DMS 273 treated with DMSO at 0.1 percent for 48 hours (cell line): Measurements from ENCODE around the gene PLEKHM1.

ENCODE experiments used
- DNase-seq: peaks from one replicate; lab custom pipeline; 2025; lab: John Stamatoyannopoulos, UW

The PLEKHM1 gene

DNA sequence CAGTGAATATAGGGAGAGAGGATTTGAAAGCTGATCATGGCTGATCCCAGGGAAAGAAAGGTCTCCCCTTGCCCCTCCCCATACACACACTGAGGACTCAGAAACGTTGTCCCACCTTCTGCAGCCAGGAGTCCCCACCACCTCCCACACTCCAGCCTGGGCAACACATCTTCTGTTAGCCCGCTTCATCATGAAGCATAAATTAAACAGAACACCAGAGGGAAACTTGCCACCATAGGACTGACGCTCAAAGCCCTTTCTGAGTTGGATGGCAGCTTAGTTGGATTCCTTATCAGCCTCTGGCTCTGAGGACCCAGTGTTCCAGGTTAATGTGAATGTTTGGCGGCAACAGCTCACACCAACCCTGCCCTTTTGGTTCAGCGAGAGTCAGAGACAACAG lies 91.7 kb downstream of the PLEKHM1 start:
- DNase-seq: no peak

DNA sequence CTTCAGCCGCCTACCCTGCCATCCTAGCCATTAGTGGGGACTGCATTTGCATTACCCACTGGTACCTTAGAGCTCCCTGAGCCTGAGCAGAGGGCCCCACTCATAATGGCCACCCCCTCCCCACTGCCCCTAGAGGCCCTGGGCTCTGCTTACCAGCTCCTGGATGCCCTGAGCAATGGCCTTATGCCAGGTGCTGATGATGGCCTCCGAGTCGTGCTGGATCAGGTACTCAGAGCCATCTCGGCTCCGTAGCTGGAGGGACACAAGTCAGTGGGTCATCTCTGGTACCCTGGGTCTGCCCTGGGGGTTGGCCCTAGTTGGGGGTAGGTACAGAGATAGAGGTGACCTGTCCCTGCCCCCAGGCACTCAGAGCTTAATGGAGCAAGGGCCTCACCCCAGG lies 92.7 kb downstream of the PLEKHM1 start:
- DNase-seq: no peak

DNA sequence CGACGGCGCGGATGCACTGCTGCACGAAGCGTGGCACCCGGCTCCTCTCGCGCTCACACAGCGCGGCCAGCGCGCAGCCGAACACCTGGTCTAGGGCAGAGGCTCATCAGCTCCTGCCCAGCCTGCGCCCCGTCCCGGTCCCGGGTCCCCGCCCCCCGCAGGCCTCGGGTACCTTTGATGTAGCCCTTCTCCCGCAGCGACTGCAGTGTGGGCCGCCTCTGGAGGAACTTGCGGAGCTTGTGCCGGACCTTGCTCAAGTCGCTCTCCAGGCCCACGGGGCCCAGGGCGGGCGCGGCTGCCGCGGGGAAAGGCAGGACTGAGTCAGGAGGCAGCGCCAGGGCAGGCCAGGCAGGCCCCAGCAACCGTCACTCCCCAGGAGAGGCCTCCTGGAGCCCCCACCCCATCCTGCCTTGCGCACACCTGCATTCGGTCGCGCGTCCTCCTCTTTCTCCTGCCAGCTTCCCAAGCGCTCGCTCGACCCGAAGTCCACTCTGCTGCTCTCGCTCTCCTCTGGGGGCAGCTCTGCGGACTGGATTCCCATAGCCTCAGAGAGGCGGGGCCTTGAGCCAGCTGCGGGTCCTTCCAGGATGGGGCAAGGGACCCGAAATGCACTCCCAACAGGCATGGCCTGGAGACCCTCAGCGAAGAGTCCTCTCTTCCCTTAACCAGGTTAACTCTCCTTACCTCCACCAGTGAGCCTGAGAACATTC lies 93.9 kb downstream of the PLEKHM1 start:
- DNase-seq: no peak

DNA sequence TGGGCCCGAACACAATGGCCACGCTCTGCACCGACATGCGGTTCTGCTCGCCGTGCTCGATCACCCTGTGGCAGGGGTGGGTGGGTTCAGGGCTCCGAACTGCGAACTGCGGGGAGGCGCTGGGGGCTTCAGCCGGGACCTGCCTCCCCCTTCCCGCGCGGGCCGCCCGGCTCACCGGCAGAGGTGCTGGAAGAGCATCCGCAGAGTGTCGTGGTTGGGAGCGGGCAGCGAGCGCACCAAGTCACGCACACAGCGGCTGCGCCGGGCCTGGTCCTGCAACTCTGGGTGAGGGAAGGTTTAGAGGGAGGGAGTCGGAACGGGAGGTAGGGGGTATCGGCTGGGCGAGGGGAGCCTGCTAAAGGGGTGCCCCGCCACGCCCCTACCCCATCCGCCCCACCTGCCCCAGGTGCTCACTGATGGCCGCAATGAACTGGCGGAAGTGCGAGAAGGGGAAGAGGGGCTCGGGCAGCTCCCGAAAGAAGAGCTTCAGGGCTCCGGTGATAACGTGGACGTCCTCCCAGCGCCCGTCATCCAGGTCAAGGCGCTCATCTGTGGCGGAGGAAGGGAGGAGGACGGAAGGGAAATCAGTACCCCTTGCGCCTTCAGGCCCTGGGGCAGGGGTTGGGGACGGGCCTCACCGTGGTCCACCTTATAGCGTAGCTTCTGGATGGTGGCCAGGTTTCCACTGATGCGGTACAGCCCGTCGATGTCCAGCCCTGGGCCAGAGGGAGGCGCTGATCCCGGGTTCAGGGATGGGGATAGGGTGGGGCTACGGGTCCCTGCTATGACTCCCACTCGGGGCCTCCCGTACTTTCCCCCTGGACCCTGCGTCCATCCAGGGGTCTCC lies 94.7 kb downstream of the PLEKHM1 start:
- no peak for DNase-seq

DNA sequence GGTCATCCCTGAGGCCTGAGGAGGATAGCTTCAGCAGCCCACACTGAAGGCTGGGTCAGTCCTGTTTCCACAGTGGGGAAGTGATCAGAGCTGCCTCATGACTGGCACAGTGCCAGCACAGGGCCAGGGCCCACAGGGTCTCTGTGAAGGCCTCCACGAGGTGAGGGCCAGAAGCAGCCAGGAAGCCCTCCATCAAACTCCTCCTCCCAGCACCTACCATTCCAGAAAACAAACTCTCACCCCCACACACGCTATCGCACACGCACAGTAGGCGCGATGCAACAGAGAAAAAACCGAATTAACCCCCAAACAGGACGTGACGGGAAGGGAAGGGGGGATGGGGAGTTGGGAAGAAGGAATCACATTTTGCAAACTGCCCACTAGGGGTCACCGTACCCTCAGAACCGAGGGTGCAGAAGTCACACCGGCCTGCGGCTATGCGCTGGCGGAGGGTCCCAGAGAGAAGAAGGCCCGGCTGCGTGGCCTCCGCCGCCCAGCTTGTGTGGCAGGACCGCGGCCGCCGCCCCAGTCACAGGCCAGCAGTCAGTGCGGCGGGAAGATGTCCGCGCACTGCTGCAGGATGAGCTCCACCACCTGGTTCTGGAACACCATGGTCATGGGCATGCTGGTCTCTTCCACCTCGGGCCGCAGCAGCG lies 95.5 kb downstream of the PLEKHM1 start:
- DNase-seq: no peak

DNA sequence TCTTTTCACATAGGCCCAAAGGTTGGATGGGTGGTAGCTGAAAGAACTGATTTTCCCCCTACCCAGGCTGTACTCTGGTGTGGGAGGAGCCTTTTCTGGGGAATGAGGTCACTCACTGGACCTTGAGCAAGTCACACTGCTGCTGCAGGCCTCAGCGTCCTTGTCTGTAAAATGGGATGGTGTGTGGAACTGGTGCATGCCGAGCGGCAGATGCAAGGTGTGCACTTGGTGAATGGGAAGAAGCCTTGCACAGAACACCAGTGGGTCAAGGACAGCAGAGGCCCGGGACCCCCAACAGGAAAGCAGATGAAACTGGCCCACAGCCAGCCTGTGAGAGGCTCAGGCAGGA lies 96.0 kb downstream of the PLEKHM1 start:
- no peak for DNase-seq

DNA sequence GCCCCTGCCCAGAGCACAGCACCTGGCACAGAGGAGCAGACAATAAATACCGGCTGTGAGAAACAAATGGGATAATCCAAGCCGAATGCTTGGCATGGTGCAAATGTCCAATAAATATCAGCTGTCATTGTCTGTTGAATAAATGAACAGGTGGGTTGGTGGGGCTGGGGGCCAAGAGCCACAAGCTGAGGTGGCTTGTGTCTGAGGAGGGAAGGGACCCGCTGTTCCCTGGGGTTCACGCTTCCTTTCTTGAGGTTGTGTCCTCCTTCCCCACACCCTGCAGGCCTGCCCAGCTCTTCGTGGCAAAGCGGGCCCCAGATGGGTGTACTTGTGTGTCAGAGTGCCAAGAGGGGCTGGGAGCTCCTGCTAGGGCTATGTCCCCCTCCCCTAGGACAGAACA lies 96.4 kb downstream of the PLEKHM1 start:
- no peak for DNase-seq

DNA sequence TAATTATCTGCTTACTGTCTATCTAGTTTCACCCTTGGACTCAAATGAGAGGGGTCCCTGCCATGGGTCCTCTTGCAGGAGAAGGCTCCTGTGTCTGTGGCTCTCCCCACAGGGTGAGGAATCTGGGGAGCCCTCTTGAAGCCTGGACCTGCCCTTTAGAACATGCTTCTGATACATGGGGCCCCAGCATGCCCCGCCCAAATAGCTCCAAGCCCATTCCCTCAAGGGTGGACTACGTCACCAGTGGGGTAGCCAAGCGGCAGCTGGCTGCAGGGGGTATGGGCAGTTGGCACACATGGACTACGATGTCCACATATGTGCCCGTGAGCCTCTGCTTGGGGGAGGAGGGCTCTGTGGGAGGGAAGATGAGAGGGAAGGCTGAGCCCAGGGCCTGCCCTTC lies 97.1 kb downstream of the PLEKHM1 start:
- no peak for DNase-seq

DNA sequence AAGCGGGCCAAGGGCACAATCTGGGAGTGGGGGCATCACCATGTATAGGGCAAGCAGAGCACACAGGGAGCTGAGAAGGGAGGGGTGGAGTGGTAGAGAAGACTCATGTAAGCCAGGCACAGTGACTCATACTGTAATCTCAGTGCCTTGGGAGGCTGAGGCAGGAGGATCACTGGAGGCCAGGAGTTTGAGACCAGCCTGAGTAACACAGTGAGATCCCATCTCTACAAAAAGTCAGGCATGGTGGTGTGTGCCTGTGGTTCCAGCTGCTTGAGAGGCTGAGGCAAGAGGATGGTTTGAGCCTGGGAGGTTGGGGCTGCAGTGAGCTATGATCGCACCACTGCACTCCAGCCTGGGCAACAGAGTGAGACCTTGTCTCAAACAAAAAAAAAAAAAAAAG lies 98.6 kb downstream of the PLEKHM1 start:
- no peak for DNase-seq

DNA sequence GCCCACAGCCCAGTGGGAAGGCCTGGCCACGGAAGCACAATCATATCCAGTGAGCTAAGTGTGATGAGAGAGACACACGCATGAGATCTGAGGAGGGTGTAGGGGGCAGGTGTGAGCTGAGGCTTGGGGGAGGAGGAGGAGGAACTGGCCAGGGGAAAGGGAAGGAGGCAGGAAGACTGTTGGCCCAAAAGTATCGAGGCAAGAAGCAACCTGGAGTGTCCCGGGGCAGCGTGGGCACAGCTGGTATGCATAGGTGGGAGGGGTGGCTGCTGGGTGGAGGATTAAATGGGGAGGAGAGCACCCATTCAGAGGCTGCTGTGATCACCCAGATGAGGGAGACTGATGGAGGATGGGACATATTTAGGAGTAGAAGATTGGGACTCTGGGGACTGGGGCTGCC lies 99.2 kb downstream of the PLEKHM1 start:
- no peak for DNase-seq

DNA sequence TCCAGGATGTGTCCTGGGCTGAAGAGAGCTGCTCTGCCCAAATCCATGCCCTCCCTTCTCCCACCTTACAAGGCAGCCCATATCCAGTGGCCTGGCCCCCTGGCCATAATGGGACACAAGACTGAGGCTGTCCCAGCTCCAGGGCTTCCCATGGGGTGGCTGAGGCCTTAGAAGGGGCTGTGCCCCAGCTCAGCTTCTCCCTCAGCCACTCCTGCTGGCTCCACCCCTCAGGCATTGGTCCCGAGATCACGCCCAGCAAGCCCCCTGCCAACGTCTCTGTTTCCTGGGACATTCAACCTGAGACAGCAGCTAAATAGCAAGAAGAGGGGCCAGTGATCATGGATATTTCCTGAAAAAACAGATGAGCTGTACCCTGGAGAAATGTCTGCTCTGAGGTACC lies 101.2 kb downstream of the PLEKHM1 start:
- no peak for DNase-seq

DNA sequence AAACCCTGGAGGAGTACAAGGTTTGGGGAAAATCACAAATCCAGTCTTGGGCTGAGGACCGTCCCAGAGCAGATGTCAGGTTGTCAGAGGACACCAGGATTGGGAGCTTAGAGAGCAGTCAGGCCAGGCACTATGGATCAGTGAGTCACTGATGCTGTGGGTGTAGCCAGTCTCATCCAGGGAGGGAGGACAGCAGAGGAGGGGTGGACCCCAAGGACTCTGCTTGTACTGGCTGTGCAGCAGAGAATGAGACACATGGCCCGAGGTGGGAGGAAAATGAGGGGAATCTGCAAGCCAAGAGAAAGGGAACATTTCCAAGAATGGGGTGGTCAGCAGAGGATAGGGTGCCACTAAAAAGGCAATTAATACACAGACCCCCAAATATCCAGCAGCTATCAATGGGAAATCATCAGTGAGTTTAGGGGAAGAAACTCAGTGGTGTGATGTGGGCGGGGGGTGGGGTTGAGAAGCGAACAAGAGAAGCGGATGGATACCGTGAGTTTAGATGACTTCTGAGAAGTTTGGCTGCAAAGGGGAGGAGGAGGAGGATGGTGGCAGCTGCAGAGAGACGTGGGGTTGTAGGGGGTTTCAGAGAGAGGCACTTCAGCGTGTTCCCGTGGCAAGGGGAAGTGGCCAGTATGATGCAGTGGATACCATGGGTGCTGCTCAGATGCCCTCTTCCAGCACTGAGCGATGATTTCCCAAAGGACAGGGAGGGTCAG lies 101.8 kb downstream of the PLEKHM1 start:
- DNase-seq: no peak

DNA sequence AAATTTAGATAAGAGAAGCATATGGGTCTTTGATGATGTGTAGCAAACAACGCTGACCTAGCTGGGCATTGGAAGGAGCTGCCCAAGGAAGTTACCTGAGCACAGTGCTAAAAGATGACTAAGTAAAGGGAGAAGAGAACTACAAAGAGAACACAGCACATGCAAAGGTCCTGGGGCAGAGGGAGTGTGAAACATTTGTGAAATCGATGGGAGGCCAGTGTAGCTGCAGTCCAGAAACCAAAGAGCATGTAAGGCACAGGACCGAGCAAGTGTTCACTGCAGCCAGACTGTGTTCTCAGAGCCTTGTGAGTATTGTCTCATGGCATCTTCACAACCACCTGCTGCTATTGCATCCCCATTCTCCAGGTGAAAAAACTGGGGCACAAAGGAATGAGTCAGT lies 102.8 kb downstream of the PLEKHM1 start:
- DNase-seq: no peak

DNA sequence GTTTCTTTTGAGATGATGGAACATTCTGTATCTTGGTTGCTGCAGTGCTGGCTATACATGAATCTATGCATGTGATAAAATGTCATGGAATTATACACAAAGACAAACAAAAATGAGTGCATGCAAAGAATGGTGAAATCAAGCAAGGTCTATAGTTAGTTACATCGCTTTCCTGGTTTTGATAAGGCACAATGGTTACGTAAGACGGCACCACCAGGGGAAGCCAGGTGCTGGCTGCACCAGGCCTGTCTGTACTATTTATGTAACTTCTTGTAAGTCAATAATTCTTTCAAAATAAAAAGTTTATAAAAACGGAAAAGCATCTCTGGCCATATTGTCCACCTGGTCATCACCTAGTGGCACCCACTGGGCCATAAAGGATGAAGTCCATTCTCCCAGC lies 104.3 kb downstream of the PLEKHM1 start:
- DNase-seq: no peak
